NCI-H1694 treated with DMSO at 0.1 percent for 48 hours (cell line): ENCODE data around the gene VAV1.
"Not testable (repeated sequence)": the region's sequence is repeated elsewhere in the genome, so short reads cannot be mapped to it uniquely, and the experiment has no call there.

Experiments
- DNase-seq: peaks from one replicate; lab custom pipeline; 2025; lab: John Stamatoyannopoulos, UW

VAV1 gene

DNA sequence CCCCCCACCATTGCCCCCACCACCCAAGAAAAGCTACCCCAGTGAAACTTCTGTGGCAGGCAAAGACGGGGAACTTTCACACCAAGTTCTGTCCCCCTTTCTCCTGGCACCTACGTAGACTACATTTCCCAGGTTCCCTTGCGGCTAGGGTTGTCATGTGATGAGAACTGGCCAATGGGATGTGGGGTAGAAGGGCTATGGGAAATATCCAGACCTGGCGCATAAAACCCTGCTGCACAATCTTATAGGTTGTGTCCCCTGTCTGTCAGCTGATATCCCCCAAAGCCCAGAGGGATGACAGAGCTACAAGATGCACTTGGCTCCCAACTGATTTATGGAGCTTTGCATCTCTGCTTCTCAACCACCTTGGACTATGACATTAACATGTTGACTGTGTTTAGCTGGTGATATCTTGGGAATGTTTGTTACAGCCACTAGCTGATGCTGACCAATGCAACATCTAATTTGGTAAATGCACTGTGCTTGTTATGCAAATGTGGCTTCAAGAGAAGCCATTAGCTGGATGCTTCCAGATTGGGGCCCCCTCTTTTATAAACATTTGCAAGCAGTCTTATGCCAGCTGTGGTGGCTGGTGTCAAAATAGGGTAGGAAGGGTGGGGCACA is 11.3 kb upstream of the VAV1 start:
- no peak for DNase-seq

- DNase-seq = not testable (repeated sequence)
Observed at GRCh38 chr19:6762253-6762797, 10.2 kb upstream of the VAV1 start.

GRCh38 chr19:6765738-6766356 is 6.7 kb upstream of the VAV1 start:
- DNase-seq = no peak

- DNase-seq = no peak
Observed at GRCh38 chr19:6766357-6767080, 6.0 kb upstream of the VAV1 start.

- DNase-seq = no peak
Observed at GRCh38 chr19:6767081-6767356, 5.5 kb upstream of the VAV1 start.

- no peak for DNase-seq
Observed at GRCh38 chr19:6767357-6768235, 4.9 kb upstream of the VAV1 start, which contains the start of gene SH2D3A. Gene SH2D3A (minus strand): TSS chr19:6767435. CDS start chr19:6763748, 3,687 bp downstream.

- no peak for DNase-seq
Observed at GRCh38 chr19:6768236-6768785, 4.2 kb upstream of the VAV1 start.

DNA sequence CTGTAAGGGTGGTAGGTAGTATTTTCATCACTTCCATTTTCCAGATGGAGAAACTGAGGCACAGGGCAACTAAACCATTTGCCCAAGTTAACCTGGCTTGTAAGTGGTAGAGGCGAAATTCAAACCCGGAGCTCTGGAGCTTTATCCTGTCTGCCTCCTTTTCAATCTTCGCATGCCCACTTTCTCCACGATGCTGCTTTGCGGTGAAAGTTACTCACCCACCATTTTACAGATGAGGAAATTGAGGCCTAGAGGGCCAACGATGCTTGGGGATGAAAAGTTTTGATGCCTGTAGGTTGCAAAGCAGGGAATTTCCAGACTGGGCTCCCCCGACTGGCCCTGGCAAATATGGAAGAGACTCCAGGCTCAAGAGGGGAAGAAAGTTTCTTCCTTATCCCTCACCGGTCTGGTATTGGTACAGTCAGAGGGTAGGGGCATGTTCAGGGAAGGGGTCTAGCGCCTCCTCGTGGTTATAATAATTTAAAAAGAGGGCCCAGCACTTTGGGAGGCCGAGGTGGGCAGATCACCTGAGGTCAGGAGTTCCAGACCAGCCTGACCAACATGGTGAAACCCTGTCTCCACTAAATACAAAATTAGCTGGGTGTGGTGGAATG is 3.4 kb upstream of the VAV1 start:
- DNase-seq = no peak

- DNase-seq = not testable (repeated sequence)
Observed at GRCh38 chr19:6771648-6772027, 870 bp upstream of the VAV1 start.

DNA sequence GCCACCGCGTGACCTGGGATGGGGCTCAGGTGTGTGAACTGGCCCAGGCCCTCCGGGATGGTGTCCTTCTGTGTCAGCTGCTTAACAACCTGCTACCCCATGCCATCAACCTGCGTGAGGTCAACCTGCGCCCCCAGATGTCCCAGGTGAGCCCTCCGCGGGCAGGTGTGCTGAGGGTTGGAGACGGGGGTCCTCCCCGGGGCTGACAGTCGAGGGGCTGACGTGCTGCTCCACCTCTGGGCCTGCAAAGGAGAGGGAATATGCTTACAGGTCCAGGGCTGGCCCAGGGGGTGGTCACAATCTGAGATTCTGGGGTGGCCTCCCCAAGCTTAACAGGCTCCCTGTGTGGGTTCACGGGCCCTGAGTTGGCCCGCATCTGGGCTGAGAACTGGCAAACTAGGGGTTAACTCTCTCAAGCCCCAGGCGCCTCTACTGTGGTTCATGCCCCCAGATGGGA is 386 bp downstream of the VAV1 start:
- no peak for DNase-seq

DNA sequence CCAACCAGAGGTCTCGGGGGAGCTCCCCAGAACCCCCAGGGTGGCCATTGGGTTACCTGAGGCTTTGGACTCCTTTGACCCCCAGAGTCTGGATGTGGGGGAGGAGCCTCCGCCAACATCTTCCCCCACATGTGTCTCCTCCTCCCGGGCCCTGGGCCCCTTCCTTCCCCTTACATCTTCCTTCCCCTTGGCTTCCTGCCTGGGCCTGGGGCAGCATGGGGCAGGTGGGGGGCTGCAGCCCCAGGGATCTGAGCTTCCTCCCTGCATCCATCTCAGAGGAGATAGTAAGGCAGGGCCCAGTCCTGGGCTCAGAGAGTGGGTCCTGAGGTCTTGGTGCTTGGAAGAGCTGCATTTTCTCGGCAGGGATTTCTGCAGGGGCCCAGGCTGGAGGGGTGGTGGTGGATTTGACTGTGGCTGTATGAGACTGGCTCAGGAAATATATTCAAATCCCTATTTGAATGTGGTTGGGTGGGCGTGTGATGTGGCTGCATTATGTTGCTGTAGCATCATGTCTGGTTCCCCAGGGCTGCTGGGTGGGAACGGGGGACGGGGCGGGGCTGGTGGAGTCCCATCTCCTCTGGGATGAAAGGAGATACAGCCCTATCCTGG is 919 bp downstream of the VAV1 start:
- DNase-seq = no peak

GRCh38 chr19:6774821-6775707 is 2.6 kb downstream of the VAV1 start:
- DNase-seq = no peak

GRCh38 chr19:6776045-6776444 is 3.5 kb downstream of the VAV1 start:
- DNase-seq = not testable (repeated sequence)

GRCh38 chr19:6776999-6777398 is 4.5 kb downstream of the VAV1 start:
- no peak for DNase-seq

DNA sequence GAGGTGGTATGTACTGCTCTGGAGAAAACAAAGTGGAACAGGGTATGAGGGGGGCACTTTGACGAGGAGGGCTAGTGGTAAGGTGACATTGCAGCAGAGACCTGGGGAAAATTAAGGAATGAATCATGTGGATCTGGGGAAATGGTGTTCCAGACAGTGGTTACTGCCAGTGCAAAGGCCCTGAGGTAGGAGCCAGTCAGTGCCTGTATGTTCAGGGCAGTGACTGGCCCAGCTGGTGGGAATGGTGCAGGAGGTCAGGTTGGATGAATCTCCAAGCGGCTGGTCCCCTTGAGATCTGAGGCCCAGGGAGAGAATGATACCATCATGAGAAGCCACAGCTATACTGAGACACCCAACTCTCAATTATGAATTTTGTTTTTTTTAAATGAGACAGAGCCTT is 4.9 kb downstream of the VAV1 start:
- DNase-seq = no peak

DNA sequence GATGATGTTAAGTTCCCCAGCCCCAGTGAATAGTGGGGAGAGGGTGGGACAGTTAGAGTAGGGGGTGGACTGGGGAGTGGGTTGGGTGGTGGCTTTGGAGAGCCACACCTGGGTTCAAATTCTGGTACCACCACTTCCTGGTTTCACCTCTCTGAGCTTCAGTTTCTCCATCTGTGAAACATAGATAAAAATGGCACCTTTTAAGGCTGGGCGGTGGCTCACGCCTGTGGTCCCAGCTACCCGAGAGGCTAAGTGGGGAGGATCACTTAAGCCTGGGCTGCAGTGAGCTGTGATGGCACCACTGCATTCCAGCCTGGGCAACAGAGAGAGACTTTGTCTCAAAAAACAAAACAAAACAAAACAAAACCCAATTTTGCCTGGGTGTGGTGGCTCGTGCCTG is 5.9 kb downstream of the VAV1 start:
- DNase-seq = no peak

DNA sequence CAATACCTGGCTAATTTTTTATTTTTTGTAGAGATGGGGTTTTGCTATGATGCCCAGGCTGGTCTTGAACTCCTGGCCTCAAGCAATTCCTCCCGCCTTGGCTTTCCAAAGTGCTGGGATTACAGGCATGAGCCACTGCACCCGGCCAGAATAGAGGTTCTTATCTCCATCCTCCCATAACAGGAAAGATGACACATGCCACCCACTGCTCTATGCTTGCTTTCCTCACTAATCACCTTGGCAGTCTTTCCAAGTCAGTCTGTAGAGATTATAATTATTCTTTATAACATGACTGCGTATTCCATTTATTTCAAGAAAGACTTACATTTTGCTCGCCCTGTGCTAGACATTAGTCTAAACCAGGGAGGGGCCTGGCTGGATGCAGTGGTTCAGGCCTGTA is 6.7 kb downstream of the VAV1 start:
- DNase-seq = no peak

DNA sequence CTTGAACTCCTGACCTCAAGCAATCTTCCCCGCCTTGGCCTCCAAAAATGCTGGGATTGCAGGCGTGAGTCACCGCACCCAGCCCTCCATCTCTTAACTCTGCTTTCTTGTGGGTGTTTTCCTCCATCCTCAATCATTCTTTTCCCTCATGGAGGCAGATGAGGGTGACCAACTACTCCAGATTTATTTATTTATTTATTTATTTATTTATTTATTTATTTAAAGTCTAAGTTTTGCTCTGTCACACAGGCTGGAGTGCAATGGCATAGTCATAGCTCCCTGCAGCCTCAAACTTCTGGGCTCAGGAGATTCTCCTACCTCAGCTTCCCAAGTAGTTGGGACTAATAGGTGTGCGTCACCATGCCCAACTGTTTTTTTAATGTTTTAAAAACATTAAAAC is 14.9 kb downstream of the VAV1 start:
- no peak for DNase-seq

DNA sequence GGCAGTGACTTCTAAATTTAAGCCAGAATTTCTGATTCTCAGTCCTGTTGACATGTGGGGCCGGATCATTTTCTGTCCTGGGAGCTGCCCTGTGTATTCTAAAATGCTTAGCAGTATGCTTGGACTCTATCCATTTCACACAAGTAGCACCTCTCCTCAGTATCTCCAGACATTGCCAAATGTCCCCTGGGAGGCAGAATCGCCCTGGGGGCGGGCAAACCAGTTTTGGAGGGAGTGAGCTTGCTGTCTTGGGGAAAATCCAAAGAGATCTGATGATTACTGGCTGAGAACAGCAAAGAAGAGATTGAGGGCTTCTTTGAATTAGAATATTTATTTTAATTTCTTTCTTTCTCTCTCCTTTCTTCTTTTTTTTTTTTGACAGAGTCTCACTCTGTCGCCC is 16.4 kb downstream of the VAV1 start:
- no peak for DNase-seq
